HG02610 (cell line): ENCODE measurements around the gene NUDT14.

ENCODE experiments used
- ATAC-seq: cut with Tn5 transposase; IDR thresholded peaks from one replicate; pipeline ENCODE4 v1.9.1; 2021; ENCODE audit warnings: mild to moderate bottlenecking, moderate library complexity; ENCODE audit not compliant: unreplicated experiment

The NUDT14 gene

GRCh38 chr14:105212541-105213300, 31.6 kb upstream of the NUDT14 start:
- ATAC-seq = no peak

- ATAC-seq = no peak
These were observed 30.6 kb upstream of the NUDT14 start for GRCh38 chr14:105211758-105212089.

DNA sequence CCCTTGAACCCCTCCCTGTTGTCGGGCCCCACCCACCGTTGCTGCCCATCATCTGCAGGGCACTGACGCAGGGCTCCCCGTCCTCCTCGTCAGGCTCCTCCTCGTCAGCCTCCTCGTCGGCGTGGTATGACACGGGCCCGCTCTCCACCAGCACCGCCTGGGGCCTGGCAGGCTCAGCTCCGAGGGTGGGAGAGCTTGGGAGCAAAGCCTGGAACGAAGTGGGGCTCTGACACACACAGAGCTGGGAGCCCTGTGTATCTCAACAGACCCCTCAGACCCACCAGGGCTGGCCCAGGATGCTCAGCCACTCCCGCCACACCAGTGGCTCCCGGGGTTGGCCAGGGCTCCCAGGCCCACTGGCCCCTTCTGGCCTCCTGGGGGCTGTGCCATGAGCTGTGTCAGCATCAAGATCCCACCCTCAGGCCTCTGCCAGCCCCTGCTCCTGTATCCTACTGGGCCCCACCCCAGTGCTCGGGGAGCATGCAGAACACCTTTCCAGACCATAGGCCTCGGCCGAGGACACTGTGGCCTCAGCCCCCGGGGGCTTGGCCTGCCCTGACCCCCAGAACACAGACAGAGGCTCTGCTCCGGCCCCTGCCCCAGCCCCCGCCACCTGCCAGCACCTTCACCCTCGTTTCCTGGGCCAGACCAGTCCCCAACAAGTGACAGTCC, 30.1 kb upstream of the NUDT14 start:
- ATAC-seq = no peak

GRCh38 chr14:105210266-105211025, 29.3 kb upstream of the NUDT14 start:
- ATAC-seq = no peak

DNA sequence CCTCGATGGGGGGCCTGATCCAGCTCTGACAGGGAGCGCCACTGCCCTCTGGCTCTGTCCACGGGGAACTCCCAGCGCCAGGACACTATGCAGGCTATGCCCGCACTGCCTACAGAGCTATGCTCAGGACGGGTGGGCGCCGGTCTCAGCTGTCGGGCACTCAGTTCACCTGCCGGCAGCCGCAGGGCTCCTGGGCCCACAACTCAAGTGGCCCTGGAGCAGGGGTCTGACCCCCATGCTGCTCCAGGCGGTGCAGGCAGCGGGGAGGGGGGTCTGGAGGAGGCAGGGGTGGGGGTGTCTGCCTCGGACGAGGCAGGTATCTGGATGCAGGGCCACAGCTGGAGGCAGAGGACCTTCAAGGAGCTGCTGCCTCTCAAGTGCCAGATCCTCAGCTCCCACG, 28.5 kb upstream of the NUDT14 start:
- ATAC-seq = no peak

- ATAC-seq = no peak
These were observed 28.0 kb upstream of the NUDT14 start for GRCh38 chr14:105209091-105209490.

- no peak for ATAC-seq
These were observed 27.6 kb upstream of the NUDT14 start for GRCh38 chr14:105208738-105209075.

GRCh38 chr14:105207996-105208737, 27.1 kb upstream of the NUDT14 start:
- ATAC-seq = no peak

- no peak for ATAC-seq
These were observed 26.4 kb upstream of the NUDT14 start for GRCh38 chr14:105207460-105207901.

GRCh38 chr14:105206873-105207272, 25.8 kb upstream of the NUDT14 start:
- no peak for ATAC-seq

DNA sequence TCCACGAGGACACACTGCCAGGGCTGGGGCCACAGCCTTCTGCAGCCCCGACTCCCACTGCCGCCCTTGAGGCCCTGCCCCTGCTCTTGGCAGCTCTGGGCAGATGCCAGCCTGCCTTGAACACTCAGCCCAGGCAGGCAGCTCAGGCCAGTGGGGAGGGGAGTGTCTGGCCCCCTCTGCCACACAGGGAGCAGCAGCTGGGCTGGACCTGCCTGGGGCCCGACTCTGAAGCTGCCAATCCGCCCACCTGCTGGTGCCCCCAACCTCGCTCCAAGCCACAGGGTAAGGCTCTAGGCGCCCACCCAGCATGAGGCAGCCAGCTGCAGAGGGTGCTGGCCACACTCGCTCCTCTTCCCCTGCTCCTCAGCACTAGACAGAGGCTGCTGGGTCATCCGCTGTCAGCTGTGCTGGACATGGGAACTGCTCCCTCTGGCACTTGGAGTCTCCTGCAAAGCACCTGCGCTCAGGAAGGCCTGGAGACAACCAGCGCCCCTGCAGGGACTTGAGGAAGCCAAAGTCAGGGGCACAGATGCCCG, 24.6 kb upstream of the NUDT14 start:
- no peak for ATAC-seq

- no peak for ATAC-seq
These were observed 24.0 kb upstream of the NUDT14 start for GRCh38 chr14:105204931-105205672.

DNA sequence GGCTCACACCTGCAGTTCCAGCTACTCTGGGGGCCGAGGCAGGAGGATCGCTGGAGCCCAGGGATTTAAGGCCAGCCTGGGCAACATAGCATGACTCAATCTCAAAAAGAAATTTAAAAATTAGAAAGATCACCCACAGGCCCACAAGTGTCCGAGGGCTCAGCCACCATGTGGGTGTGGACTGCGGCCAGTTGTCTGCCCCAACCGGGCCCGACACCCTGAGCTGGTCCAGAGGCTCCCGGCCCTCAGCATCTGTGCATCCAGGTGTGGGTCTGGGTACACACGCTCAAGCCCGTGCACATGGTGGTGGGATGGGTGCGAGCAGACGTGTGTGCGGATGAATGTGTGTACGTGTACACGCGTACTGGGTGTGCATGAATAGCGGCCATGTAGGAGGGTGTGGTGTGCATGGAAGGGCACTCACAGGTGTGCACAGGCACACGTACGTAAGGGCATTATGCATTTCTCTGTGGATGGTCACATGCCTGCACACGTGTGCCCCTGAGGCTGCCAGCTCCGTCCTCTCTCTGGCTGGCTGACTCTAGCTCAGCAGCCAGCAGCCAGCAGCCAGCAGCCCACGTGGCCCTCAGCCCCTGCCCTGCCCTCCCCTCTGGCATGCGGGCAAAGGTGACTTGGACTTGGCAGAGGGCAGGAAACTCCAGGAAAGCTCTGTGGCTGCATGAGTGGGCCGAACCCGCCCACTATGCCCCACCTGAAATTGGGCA, 23.3 kb upstream of the NUDT14 start:
- no peak for ATAC-seq

DNA sequence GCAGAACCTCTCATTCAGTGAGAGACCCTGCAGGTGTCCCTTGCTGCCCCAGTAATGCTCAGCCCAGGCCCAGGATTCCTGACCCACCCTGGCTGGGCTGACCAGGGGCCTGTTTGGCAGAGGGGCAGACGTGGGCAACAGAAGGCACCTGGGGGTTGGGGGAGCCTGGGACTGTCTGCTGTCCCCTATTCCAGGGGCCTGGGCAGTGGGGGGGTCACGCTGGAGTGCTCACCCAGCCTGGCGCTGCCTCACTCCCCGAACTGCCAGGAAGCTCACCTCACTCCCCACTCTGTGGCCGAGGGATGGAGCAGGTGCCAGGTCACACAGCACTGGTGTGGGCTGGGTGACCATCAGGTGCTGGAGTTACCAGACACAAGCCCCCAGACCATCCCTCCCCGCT, 22.6 kb upstream of the NUDT14 start:
- ATAC-seq = no peak

DNA sequence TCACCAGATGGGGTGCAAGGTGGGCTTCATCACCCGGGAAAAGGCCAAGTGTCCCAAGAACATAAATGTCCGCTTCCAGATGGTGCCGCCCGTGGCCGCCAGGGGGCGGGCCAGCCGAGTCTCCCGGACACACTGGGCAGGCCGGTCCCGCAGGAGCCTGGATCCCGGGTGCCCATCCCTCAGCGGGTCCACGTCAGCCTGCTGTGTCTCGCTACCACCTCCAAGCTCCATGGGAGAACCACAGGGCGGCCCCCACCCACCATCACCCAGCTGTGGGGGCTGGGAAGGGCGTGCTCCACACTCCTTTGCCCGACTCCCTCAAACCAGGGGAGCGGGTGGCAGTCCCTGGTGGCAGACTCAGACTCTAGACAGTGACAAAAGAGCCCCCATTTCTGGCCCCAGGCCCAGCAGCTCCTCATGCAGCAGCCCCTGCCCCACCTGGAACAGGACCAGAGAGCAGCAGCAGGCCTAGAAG, 22.0 kb upstream of the NUDT14 start:
- no peak for ATAC-seq

DNA sequence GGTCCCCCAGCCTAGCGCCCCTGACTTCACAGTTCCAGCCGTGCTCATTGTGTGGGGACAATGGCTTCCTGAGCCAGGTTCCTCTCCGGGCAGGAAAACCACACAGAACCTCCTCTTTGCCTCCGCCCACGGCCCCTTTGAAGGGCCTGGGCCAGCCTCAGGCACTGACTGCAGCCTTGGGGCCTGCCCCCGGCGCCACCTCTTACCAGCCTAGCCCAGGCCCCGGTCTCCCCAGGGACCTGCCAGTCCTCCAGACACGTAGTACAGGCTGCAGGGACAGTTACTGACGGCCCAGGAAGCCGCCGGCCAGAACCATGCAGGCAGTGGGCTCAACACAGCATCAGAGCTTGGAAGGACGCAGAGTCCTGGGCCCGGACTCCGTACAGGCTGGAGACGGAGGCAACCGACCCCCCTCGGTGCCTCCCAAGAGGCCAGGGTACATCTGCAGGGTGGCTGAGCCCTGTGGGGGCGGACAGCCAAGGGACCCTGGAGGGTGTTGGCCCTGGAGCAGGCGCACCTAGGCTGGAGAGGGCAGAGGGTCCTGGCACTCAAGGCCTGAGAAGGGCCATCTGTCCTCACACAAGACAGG, 20.9 kb upstream of the NUDT14 start:
- no peak for ATAC-seq

DNA sequence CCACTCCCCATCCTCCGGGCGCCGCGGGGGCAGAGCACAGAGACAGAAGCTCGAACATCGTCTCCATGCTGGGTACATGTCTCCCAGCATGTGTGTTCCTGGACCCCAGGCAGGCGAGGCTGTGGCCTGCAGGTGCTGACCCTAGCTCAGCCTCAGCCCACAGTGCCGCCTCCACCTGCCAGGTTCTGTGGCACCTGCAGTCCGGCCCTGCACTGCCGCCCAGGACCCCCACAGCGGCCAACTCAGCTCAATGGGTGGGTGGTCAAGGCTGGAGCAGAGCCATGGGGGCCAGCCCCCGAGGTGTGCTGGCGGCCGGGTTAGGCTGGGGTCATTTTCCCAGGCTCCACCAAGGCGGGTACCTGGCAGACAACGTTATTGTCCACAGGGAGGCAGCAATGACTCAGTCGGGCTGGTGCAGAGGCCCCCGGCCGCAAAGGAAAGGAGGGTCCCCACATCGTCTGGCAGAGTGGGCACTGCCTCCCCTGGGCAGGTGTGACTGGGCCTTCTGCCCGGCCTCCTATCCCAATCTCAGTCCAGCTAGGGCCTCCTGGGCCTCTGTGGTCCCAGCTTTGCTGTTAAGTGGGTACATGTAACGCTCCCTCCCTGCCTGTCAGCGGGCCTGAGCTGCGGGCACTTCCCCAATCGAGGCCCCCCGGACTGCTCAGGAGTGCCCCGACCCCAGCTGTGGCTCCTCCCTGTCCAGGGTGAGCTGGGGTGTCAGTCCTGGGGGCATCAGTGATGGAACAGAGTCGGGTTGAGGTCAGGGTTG, 20.2 kb upstream of the NUDT14 start:
- no peak for ATAC-seq

- no peak for ATAC-seq
These were observed 19.5 kb upstream of the NUDT14 start for GRCh38 chr14:105200641-105201040.
